Right lobe of liver (tissue), 6 donors: ENCODE measurements around the gene C4orf50. TPM values are rescaled to one million over a fixed set of nuclear protein-coding genes. Genes with fewer than 3 reads are reported as not detected.

Source experiments
- ATAC-seq, 4 donors: fragments of 200-7000 bp; cut with Tn5 transposase; one replicate each; pipeline ENCODE4 v1.9.1; 2020; ENCODE audit warnings: mild to moderate bottlenecking in 4 of 4, moderate library complexity in 4 of 4
- DNase-seq, 3 donors: peaks; one replicate each; pipeline ENCODE4 v3.0.0-alpha.2; 2020
- H3K27ac ChIP-seq, 3 donors: fragments of 200-600 bp; one replicate each; pipeline ENCODE4 v1.8.0; 2022
- H3K27me3 ChIP-seq, 2 donors: fragments of 200-600 bp; one replicate each; pipeline ENCODE4 v1.8.0; 2022
- H3K36me3 ChIP-seq, 4 donors: fragments of 200-600 bp; sonication (generic) in 1 of 4; one replicate each; pipeline versions ENCODE4 v1.5.1 to v1.8.0; 2017 to 2022; ENCODE audit warnings: control low read depth in 1 of 4
- H3K4me1 ChIP-seq, 4 donors: fragments of 200-600 bp; sonication (generic) in 1 of 4; one replicate each; pipeline versions ENCODE4 v1.5.1 to v1.8.0; 2017 to 2022; ENCODE audit warnings: control low read depth in 1 of 4
- H3K4me3 ChIP-seq, 3 donors: fragments of 200-600 bp; one replicate each; pipeline ENCODE4 v1.8.0; 2022
- H3K9me3 ChIP-seq, 4 donors: fragments of 200-600 bp; sonication (generic) in 1 of 4; one replicate each; pipeline versions ENCODE4 v1.5.1 to v1.8.0; 2017 to 2022; ENCODE audit warnings: control low read depth in 1 of 4
- POLR2A ChIP-seq: fragments of 450-650 bp; IDR thresholded peaks from one replicate; pipeline ENCODE4 v1.6.1; 2017; ENCODE audit warnings: antibody characterized with exemption, mild to moderate bottlenecking
- WGBS: methylation state at CpG from one replicate; pipeline ENCODE4 v1.1.6; 2018; ENCODE audit warnings: low coverage, low lambda C conversion rate; ENCODE audit not compliant: insufficient coverage; ENCODE audit errors: missing lambda C conversion rate; 5-methylcytosine and 5-hydroxymethylcytosine counted together
- intact Hi-C, 2 donors: fragments of 100-400 bp; cut with DNase I; formaldehyde crosslinking; loops; one replicate each; pipeline versions ENCODE4 v1.11.2 to v1.14.1; 2022
- total RNA-seq, 6 experiments: library from RNA; depleted of rRNA in 2 of 6; stranded (reverse); fragments of >200 nt in 2 of 6; fragmentation: NEBNext Ultra II Directional in 3 of 6; extraction: Animal tissue kit (Norgen Biotek cat#: 25700) in 3 of 6; gene quantifications; one replicate each; pipeline versions ENCODE4 v1.1.0 to v1.2.4, GENCODE V29; 2016 to 2023
- TF ChIP-seq, protein P1 (sequence below), 4 donors: fragments of 200-600 bp in 3 of 4; fragments of 450-650 bp in 1 of 4; IDR thresholded peaks; one replicate each; pipeline versions ENCODE4 v1.5.1 to v1.8.0; 2016 to 2022; ENCODE audit warnings: antibody characterized with exemption in 4 of 4, mild to moderate bottlenecking in 2 of 4
- donor health status: DM: no; HTN: yes; CAD: no.
- donor health status: DM: no; HTN: no; CAD: no.
- donor health status: DM: no; HTN: no; CAD: no.
- donor health status: DM: no; HTN: yes; CAD: no.
- donor health status: DM: no; HTN: yes; CAD: no.

The C4orf50 gene
- total RNA-seq, 6 experiments from 2014 or later: under 0.01 to 0.06 TPM; not detected in 4

GRCh38 chr4:6063684-6064083 is 45.5 kb upstream of the C4orf50 start:
- intact Hi-C loops: no loop called here
- DNase-seq: no peak
- H3K27ac ChIP-seq: no peak overlapping the region
- no peaks in the 10 kb centered on the region for H3K27me3 ChIP-seq
- H3K36me3 ChIP-seq: no peaks in the 10 kb centered on the region
- ATAC-seq: peak in 1 of 4 donors; percentile 26
- H3K4me1 ChIP-seq: no peaks in the 10 kb centered on the region
- no peak overlapping the region for H3K4me3 ChIP-seq
- TF ChIP-seq, protein P1, sequence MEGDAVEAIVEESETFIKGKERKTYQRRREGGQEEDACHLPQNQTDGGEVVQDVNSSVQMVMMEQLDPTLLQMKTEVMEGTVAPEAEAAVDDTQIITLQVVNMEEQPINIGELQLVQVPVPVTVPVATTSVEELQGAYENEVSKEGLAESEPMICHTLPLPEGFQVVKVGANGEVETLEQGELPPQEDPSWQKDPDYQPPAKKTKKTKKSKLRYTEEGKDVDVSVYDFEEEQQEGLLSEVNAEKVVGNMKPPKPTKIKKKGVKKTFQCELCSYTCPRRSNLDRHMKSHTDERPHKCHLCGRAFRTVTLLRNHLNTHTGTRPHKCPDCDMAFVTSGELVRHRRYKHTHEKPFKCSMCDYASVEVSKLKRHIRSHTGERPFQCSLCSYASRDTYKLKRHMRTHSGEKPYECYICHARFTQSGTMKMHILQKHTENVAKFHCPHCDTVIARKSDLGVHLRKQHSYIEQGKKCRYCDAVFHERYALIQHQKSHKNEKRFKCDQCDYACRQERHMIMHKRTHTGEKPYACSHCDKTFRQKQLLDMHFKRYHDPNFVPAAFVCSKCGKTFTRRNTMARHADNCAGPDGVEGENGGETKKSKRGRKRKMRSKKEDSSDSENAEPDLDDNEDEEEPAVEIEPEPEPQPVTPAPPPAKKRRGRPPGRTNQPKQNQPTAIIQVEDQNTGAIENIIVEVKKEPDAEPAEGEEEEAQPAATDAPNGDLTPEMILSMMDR (IDR thresholded peaks at IDR 0.05): no peak
- no peak for TF ChIP-seq POLR2A
- 80% methylated on average over 2 of the region's 10 CpGs for WGBS
- peaks cover 0 to 4% (median 0%) of the 10 kb centered on the region in 4 donors for H3K9me3 ChIP-seq

- intact Hi-C loops: no loop called here
- DNase-seq (no peak), ATAC-seq (no peak)
Observed at GRCh38 chr4:6062133-6062532, 43.9 kb upstream of the C4orf50 start.

DNA sequence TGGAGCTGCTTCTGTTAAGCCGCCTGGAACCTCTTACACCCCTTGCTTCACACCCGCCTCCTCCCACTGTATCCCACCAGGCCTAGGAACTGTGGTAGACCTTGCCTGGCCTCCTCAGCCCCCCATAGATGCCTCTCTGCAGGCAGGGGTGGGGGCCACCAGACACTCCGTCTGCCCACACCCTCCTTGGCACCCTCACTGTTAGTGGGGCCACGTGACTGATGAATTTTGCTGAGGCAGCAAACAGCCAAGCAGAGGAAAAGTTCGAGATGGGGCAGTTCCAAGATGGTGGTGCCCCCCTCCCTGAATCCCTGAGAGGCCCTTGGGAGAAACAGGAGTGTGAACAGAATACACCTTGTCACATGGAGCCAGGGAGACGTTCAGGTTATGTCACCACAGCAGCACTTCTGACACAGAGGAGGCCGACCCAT is 41.2 kb upstream of the C4orf50 start:
- no peak overlapping the region for H3K27ac ChIP-seq
- H3K36me3 ChIP-seq: no peaks in the 10 kb centered on the region
- ATAC-seq (no peak), DNase-seq (no peak)
- no peak overlapping the region for H3K4me3 ChIP-seq
- 100% methylated on average over 1 of the region's 7 CpGs for WGBS
- TF ChIP-seq POLR2A: no peak
- TF ChIP-seq, protein P1 (IDR thresholded peaks at IDR 0.05): no peak
- H3K9me3 ChIP-seq: peaks cover 0 to 14% (median 5%) of the 10 kb centered on the region in 4 donors
- H3K4me1 ChIP-seq: no peaks in the 10 kb centered on the region
- intact Hi-C loops: no loop called here
- no peaks in the 10 kb centered on the region for H3K27me3 ChIP-seq

More at GRCh38 chr4:6062133-6062532, 43.9 kb upstream of the C4orf50 start:
- no peaks in the 10 kb centered on the region for H3K4me1 ChIP-seq
- TF ChIP-seq POLR2A: no peak
- TF ChIP-seq, protein P1 (IDR thresholded peaks at IDR 0.05): no peak
- no peak overlapping the region for H3K27ac ChIP-seq
- no peaks in the 10 kb centered on the region for H3K27me3 ChIP-seq
- H3K9me3 ChIP-seq: peaks cover 0 to 14% (median 5%) of the 10 kb centered on the region in 4 donors
- no peaks in the 10 kb centered on the region for H3K36me3 ChIP-seq
- H3K4me3 ChIP-seq: no peak overlapping the region
- WGBS: 78% methylated on average over 11 of the region's 12 CpGs

GRCh38 chr4:6058531-6059374 is 40.5 kb upstream of the C4orf50 start:
- Histone ChIP-seq H3K4me1 (no peaks in the 10 kb centered on the region), H3K9me3 (peaks cover 0 to 14% (median 5%) of the 10 kb centered on the region in 4 donors), H3K4me3 (no peak overlapping the region), H3K27ac (no peak overlapping the region), H3K27me3 (no peaks in the 10 kb centered on the region), H3K36me3 (no peaks in the 10 kb centered on the region)
- ATAC-seq (no peak), DNase-seq (no peak)
- intact Hi-C loops: no loop called here
- 78% methylated on average over 2 of the region's 12 CpGs for WGBS
- TF ChIP-seq POLR2A: no peak
- TF ChIP-seq, protein P1 (IDR thresholded peaks at IDR 0.05): no peak
